Measurements from ENCODE around the gene LONRF2.

The LONRF2 gene

DNA sequence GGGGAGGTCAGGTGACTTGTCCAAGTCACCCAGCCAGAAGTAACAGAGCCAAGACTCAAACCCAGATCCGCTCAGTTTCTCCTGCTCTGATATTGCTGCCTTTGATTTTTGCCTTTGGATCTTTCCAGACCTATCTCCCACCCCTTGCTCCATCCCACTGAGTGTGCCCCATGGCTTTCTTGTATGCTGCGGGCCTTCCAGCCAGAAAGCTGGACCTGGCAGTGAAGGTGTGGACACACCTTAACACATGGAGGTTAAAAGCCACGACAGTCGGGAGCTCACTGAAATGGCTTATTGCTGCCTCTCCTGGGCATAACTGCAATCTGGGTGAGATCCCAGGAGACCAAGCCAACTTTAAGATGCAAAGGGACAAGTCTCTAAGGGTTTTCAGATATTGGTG is 86.7 kb downstream of the LONRF2 start:
- DNase-seq (ENCODE audit: low spot score), result no peak

DNA sequence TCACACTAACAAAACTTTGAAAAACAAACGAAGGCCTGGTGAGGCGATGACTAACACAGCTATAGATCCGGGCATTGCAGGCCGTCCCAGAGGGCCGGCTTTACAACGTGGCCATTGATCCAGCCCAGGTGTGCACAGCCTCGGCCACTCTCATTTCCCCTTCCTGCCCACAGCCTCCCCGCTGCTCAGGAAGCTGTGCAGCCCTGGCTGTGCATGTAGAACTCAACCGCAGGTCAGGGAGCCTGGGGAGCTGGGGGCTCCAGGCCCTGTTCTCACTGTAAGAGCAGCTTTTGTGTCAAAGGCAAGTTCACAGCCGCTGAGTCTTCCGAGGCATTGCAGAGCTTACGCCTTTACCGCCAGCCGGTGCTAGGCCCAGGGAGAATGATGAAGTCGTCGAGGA is 87.2 kb downstream of the LONRF2 start:
- no peak for DNase-seq (ENCODE audit: low spot score)

DNA sequence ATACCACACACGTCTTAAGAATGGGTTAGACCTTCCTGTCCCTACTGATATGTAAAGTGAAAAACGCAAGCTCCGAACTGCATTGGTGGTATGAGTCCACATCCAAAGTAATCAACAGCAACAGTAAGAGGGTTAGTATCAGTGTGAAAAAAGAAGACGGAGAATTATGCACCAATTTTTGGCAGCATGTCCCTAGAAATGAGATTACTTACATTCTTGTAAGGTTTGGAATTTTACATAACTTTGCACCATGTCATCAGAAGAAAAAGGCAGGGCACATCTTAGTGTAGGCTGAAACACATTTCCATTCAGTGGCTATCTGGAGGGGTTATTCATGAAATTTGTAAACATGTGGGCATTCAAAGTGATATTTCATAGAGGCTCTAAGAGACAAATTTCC is 88.2 kb downstream of the LONRF2 start:
- no peak for DNase-seq (ENCODE audit: low spot score)

DNA sequence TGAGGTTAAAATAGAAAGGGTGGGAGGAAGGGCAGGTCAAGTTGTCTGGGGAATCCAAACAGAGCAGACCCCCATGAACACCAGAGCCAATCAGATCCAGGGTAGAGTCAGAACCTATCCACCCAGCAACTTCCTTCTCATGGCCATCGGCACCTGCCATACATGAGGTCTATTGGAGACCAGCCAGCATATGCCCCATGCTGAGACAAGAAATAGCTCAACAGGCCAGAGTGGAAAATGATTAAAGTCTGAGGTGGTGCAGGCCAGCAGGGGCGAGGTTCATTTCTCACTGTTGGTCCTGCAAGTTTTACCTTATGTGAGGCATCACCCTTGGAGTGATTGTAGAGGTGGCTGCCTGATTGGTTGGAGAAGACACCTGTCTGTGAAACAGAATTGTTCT is 89.2 kb downstream of the LONRF2 start:
- no peak for DNase-seq (ENCODE audit: low spot score)

DNA sequence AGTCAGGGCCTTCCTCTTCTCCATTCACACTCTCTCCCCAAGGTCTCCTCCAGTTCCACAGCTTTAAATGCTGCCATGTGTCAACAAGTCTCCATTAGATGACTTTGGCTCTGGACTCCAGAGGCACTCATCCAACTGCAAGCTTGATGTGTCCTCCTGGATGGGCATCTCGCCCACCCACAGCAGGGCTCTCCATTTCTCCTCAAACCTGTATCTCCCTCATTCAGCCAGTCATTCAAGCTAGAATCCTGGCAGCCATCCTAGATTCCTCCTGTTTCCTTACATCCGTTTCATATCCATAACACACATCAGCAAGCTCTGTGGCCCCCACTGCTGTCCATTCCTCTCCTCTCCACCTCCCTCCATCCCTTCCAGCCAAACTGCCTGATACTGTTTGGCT is 91.5 kb downstream of the LONRF2 start:
- DNase-seq (ENCODE audit: low spot score), result no peak

DNA sequence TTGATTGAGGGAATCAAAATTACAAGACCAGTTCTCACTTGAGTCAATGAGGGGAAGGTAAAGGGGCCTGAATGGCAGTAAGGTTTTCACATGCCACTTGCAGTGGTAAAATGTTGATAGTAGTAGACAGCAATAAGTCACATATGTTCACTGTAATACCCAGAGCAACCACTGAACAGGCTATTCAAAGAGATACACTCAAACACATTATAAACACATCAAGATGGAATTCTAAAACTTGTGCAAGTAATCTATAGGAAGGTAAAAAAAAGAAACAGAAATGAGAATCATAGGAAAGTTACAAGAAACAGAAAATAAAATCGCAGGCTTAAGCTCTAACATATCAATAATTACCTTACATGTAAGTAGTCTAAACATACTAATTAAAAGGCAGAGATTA is 93.3 kb downstream of the LONRF2 start:
- DNase-seq (ENCODE audit: low spot score), result no peak

DNA sequence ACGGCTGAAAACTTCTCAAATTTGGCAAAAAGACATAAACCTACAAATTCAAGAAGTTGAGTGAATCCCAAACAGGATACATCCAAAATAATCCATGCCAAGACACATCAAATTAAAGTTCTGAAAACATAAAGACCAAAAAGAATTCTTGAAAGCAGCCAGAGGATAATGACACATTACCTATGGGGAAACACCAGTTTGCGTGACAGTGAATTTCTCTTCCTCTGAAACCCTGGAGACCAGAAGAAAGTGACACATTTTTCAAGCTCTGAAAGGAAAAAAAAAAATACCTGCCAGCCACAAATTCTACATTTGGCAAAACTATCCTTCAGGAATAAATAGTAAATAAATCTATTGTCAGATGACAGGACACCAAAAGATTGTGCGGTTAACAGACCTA is 93.9 kb downstream of the LONRF2 start:
- no peak for DNase-seq (ENCODE audit: low spot score)

DNA sequence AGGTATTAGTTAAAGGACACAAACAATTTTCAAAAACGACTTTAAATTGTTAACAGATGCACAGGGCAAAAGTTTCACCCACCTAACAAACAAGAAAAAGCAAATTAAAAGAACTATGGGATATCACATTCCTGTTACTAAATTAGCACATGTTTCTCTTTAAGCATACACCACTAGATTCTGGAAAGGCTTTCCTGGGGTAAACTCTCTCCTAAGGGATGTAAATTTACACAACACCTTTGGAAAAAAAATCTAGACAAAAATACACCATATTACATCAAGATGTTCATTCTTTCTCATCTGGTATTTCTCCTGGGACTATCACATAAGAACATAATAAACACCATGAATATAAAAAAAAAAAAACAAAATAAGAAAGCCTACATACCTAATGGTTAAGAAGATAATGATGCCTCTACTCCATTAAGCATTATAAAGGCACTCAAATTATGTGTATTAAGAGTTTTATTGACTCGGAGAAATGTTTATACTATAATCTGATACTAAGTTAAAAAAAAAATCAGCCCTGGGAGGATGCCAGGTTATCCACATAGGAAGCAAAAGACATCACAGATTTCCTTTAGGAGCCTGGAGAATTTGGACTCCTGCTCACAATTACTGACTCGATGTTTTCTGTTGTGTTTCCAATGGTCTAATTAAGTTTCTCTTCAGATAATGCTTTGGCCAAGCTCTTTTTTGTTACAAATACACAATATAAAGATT is 97.2 kb downstream of the LONRF2 start:
- no peak for DNase-seq (ENCODE audit: low spot score)

DNA sequence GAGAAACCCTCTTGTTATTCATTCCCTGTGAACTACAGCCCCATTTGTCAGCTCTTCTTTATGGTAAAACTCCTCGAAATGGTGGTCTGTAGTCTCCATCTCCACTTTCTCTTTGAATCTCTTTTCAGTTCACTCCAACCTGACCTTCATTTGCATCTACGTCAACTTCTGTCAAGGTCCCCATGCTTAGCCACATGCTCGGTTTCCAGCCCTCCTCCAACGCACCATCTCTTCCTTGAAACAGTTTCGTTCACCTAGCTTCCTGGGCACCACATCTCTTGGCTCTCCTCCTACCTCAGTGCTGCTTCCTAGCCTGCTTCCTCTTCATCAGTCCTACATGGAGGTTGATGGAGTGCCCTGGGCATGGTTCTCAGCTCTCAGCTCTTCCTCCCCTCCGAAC is 98.8 kb downstream of the LONRF2 start:
- DNase-seq (ENCODE audit: low spot score), result no peak

Measured in activated CD4-positive, alpha-beta T cell treated with anti-CD3 and anti-CD28 coated beads, Interleukin-2, Interleukin-4, amounts not matched to agents 100 ng/mL and 50 ng/mL, durations not matched to agents 16 hours and 8 hours (primary cell).